Suprapubic skin (tissue), 3 donors: ENCODE data around the gene LLGL1.

Experiments used
- POLR2A ChIP-seq, 2 donors: fragments of 450-650 bp; IDR thresholded peaks; one replicate each; pipeline ENCODE4 v1.6.1; 2017; ENCODE audit warnings: antibody characterized with exemption in 2 of 2, mild to moderate bottlenecking in 2 of 2, moderate library complexity in 2 of 2
- TF ChIP-seq, protein P1 (sequence below), 2 donors: fragments of 200-600 bp in 1 of 2; fragments of 450-650 bp in 1 of 2; sonication (generic) in 1 of 2; IDR thresholded peaks; one replicate each; pipeline ENCODE4 v1.5.1; 2016 to 2019; ENCODE audit warnings: antibody characterized with exemption in 2 of 2, mild to moderate bottlenecking in 1 of 2, moderate library complexity in 1 of 2

DNA sequence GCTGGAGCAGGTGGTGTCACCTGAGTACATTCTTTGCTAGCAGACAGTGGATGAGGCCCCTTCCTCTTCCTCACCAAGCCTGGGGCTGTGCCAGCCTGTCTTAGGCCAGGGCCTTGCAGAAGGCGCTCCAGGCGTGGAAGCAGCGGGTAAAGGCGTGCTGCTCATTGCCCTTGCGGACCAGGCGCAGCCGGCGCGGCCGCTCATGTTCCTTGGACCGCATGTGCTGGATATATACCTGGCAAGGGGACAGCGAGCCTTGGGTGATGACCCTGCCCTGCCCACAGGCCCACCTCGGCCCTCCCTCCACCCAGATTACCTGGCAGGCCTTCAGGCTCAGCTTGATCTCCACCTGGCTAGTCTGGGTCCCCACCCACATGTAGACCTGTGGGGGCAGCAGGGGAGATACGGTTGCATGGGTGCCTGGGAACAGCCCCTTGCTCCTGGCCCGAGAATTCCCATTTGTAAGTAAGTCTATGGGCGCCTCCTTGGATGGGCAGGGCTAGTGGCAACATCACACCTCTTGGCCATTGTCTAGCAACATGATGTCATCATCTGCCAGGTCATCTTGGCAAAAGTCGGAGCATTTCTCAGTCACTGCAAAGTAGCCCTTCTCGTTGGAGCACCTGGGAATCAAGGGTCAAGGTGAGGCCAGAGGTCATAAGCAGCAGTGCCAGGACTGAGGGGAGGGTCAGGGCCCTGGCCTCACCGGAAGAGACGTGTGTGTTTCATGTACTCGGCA, 19.8 kb downstream of the LLGL1 start:
- TF ChIP-seq, protein P1, sequence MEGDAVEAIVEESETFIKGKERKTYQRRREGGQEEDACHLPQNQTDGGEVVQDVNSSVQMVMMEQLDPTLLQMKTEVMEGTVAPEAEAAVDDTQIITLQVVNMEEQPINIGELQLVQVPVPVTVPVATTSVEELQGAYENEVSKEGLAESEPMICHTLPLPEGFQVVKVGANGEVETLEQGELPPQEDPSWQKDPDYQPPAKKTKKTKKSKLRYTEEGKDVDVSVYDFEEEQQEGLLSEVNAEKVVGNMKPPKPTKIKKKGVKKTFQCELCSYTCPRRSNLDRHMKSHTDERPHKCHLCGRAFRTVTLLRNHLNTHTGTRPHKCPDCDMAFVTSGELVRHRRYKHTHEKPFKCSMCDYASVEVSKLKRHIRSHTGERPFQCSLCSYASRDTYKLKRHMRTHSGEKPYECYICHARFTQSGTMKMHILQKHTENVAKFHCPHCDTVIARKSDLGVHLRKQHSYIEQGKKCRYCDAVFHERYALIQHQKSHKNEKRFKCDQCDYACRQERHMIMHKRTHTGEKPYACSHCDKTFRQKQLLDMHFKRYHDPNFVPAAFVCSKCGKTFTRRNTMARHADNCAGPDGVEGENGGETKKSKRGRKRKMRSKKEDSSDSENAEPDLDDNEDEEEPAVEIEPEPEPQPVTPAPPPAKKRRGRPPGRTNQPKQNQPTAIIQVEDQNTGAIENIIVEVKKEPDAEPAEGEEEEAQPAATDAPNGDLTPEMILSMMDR (IDR thresholded peaks at IDR 0.05), result no peak
- TF ChIP-seq POLR2A (IDR thresholded peaks at IDR 0.05), result no peak
